GM21367 (cell line): ENCODE measurements around the gene DCAF6.

Experiments
- ATAC-seq: cut with Tn5 transposase; IDR thresholded peaks from one replicate; pipeline ENCODE4 v1.9.1; 2021; ENCODE audit not compliant: unreplicated experiment

Gene DCAF6

DNA sequence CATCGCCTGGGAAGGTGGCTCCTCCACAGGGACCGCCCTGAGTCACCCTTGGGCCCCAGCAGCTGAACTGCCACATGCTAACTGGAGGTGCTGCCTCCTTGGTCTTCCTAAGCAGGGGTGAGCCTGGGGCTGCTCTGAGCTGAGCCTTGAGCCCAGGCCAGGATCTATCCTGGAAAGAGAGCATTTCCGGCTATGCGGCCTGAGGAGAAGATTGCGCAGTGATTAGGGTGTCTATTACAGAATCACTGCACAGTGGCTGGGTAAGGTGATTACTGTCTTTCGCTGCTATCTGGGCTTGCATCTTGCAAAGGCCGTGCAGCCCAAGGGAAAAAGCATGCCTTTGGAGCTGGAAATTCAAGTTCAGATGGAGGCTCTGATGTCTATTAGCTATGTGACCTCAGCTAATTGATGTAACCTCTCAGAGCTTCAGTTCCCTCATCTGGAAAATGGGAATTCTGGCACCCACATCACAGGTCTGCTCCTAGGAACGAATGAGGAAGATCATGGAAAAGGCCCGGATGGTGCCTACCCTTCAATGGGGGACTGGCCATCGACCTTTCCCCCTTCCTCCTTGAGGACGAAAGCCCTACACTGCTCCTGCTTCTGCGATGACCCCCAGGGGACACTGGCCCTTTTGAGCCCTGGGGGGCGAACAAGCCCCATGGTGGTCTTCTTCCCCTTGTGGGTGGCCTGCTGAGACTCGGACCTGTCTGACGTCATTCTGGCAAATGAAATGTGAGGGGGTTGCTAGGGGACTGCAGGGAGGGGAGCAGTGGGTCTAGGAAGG, 162.2 kb downstream of the DCAF6 start:
- ATAC-seq: no peak

DNA sequence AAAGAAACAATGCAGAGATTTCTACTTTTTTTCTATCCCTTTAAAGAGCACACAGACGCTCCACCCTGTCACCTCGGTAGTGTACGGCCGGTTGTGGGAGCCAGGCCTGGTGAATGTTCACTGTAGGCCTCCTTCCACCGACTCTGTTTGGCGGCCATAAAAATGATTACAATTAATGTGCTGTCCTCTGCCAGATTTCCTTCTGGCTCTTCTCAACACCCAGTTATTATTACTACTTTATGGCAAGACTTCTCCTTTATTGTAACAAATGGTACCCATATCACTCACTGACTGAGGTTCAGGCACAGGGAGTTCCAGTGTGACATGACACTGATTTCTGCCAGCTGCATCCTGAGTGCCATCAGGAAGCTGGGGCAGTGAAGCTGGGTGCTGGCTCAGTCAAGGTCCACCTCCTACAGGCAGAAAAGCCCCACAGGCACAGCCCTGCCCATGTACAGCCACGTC, 162.9 kb downstream of the DCAF6 start:
- no peak for ATAC-seq

DNA sequence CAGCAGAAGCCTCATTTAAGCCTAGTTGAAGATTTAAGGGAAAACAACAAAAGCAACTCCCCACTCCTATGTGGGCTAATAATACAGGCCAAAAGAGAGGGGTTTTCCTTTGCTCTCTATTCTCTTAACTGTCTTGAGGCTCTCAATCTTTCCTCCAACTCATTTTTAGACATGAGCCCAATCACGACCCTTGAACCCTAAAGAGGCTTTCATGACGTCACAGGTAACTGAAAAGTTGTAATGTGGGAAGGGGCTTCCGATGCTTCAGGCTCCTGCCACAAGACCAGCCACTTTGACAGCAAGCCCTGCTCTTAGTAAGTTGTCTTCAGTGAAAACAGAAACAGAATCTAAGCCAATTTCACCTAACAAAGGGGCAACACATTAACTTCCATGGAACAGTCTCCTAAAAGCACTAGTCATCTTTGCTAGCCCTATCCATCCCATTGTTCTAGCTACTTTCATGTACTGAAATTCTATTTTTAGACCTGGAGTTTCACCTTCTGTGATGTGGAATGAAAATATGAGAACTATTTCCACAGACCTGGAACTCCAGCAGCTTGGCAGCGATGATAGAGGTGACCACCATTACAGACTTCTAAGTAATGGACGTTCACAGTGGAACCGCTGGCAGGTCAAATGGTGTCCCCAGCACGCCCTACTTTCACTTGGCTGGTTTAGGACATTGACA, 164.0 kb downstream of the DCAF6 start:
- no peak for ATAC-seq

DNA sequence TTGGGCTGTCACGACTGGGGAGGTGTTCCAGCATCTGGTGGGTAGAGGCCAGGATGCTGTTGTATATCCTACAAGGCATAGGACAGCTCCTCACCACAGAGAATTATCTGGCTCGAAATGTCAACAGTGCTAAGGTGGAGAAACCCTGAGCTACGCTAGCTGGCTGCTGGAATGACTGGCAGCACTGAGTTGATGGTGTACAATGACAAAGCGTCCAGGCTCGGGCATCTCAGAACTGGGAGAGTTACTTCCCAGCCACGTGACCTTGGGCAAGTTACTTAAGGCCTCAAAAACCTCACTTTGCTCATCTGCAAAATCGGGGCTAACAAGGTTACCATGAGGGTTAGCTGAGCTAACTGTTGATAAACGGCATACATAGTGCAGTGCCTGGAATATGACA, 164.9 kb downstream of the DCAF6 start:
- ATAC-seq: no peak

DNA sequence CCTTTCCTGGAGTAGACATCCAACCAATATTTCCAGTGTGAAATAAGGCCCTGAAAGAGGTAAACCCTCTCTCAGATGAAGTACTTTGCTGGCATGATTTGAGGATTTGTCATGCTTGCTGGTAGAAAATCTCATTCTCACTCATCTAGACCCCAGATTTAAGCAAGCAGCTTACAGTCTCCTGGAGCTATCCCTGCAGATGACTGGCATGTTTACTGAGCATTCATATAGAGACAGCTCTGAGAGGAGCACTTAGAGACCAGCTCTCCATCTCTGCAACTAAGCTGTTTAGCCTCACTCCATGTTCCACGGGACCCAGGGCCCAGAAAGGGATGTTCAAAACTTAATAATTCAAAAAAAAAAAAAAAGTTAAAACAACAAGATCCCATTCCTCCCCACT, 166.0 kb downstream of the DCAF6 start:
- no peak for ATAC-seq

DNA sequence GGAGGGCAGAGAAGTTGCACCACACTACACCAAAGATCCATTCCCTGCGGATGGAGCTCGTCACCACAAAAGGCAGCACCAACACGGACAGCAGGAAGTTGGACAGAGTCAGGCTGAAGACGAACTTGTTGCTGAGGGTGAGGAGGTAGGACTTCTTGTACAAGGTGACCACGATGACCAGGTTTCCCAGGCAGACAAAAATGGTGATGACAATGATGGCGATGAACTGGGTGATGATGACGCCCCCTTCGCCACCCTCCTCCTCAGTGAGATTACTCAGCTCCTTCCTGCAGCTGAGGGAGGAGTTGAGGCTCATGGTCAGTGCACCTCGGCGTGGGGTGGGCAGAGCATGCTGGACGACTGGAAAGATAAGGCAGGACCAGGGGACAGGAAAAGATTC, 168.1 kb downstream of the DCAF6 start:
- ATAC-seq: no peak

DNA sequence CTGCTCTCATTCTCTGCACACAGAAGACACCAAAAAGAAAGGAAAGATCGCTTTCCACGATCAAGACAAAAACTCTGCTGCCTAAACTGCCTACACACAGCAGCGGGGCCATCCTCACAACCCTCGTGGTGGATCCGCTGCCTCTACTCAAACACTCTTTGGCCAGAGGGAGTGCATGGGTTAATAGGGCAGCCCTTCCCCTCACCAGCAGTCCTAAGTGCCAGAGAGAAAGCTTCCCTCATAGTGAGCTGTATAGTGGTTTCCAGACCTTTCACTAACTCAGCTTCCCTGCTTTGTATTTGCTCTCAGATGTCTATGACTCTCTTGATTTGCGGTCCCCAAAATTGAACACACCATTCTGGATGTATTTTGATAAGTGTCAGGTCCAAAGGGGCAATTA, 169.4 kb downstream of the DCAF6 start:
- ATAC-seq: no peak

DNA sequence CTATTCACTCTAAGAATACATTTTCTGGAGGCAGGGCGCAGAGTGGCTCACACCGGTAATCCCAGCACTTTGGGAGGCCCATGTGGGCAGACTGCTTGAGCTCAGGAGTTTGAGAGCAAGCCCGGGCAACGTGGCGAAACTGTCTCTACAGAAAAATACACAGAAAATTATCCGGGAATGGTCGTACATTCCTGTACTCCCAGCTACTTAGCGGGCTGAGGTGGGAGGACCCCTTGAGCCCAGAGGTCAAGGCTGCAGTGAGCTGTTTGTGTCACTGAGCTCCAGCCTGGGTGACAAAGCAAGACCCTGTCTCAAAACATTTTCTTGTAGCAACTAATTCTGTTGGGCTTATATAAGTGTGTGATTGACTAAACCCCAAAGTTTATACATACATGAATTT, 169.8 kb downstream of the DCAF6 start:
- ATAC-seq: no peak

DNA sequence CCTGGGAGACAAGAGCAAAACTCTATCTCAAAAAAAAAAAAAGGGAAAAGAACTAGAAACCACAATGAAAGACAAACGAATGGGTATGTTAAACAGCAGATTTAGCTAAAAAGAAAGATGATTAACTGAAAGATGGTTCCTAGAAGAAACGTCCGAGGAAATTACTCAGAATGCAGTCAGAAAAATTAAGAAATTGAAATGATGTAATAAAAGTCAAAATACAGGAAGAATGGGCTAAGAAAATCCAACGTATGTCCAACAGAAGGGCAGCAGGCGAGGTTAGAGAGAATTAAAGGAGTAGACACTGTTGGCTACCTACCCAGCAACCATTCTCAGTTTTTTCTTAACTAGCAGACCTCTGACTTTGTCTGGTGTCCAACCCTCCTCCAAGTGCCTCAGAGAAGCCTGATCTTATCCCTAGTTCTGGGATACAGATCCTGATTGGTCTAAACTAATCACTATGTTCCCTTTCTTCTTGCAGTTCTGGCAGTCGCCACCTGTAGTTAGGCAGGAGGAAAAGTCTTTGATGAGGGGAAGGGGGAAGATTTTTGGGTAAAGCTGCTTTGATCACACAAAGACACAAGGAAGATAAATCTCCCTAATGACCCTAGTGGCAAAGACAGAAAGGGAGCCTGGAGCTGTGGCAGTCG, 174.5 kb downstream of the DCAF6 start:
- no peak for ATAC-seq

DNA sequence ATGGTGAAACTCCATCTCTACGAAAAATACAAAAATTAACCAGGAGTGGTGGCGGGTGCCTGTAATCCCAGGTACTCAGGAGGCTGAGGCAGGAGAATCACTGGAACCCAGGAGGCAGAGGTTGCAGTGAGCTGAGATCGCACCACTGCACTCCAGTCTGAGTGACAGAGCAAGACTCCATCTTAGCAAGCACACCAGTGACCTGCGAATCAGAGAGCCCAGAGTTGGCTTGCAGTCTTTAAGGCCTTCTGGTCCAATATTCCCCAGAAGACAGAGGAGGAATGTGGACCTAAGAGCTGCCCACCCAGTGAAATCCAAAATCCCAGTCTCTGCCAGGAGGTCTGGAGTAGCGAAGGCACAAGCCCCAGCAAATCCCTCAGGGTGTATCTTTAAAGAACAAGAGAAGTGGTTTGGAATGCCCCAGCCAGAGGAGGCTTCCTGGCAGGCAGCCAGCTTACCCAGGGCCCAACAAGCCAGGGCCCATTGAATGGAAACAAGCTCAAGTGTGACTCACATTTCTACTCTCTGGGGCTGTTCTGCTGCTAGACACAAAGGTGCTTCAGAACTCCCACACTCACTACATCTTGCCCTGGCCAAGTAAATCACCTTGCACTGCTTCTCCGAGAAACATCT, 176.3 kb downstream of the DCAF6 start:
- no peak for ATAC-seq

DNA sequence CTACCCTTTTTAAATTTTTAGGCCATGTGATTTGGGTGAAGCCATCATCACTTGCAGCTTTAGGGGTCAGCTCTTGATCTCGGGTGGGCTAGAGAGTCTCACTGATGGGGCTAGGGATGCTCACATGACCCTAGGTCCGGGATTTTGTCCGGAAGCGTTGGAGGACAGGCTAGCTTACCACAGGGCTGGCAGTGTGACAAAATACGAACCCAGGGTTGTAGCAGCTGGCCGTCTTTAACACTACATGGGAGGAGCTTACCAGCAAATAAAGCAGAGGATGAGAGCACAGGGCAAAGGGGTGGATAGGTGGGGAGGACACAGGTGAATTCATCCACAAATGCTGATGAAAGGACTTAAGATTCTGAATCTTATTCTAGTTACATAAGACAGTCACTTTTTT, 178.4 kb downstream of the DCAF6 start:
- no peak for ATAC-seq

DNA sequence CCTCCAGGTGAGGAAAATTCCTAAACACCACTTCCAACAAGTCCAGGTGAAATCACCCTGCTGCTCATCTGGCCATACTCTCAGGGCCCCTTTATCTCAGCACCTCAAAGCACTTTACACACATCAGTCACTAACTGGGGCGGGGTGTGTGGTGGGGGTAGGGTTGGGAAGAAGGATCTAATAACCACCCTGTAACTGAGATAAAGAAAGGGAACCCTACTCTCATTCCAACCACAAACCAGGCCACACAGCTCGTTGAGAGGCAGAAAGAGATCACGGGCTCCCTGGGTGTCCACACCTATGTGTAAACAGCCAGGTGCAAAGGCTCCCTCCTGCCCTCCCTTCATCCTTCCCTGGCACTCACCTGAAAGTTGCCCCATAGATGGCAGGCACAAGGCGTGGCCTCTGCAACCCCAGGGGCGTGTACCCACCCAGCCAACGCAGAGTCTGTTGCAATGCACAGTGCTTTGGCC, 179.9 kb downstream of the DCAF6 start:
- no peak for ATAC-seq

DNA sequence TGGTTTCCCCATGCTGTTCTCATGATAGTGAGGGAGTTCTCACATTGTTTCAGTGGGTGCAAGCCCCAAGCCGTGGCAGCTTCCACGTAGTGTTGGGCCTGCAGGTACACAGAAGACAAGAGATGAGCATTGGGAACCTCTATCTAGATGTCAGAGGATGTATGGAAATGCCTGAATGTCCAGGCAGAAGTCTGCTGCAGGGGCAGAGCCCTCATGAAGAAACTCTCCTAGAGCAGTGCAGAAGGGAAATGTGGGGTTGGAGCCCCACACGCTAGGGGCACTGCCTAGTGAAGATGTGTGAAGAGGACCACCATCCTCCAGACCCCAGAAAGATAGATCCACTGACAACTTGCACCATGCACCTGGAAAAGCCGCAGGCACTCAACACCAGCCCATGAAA, 183.3 kb downstream of the DCAF6 start:
- ATAC-seq: no peak

DNA sequence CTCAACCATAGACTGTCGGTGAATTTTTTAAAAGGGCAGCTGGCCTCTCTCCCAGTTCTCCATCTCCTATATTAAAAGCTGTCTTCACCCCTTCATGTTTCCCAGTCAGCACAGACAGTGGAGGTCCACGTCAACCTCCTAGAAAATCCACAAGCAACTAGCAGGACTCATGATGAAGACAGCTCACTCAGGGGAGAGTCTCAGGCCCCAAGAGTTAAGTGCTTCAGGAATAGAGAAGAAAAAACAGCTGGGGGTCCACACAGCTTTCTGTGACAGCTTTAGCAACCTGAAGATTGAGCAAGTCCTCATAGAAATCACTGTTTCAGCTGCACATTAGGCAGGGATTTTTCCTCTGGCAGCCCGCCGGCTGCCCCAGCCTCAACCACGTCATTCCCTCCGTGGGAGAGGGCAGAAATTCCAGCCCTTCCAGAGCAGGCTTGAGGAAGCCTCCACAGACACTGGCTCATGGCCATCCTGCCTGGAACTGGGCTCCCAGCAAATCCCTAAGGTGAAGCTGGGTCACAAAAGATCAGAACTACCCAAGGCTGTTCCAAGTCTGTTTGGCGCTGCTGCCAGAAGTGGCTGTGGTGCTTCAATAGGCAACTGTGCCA, 185.0 kb downstream of the DCAF6 start:
- ATAC-seq: no peak

DNA sequence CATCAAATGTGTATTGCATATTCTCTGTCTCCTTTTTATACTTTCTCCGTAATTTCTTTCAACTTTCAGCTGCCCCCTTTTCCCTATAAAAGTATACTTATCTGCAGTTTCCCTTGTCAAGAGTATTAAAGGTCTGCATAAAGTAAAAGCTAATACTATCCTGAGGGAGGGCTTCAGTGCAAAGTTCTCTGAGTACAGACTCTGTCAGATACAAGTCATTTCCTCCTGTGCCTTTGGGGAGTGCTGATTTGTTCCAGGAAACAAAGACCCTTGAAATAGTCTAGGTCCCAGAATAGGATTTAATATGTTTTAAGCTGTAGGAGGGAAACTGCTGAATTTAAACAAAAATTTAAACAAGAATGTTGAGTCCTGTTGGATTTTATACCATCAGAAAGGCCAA, 188.6 kb downstream of the DCAF6 start:
- no peak for ATAC-seq
